H54 (cell line): ENCODE measurements around the gene NHLRC4.

ENCODE experiments used
- DNase-seq: peaks from one replicate; pipeline ENCODE4 v3.0.0; 2011; ENCODE audit warnings: low spot score, mixed read lengths; ENCODE audit not compliant: insufficient read length
- FAIRE-seq: peaks from 3 replicates; lab custom pipeline; 2011; peaks lifted over from hg19 to GRCh38; lab: Jason Lieb, UNC
- POLR2A ChIP-seq: IDR thresholded peaks from 2 replicates; pipeline ENCODE4 v1.6.1; 2011; ENCODE audit warnings: low read depth, mild to moderate bottlenecking, low read length

Gene NHLRC4

GRCh38 chr16:536746-537145 lies 30.1 kb upstream of the NHLRC4 start:
- TF ChIP-seq POLR2A: no peak
- FAIRE-seq (no peak), DNase-seq (no peak)

- no peak for DNase-seq
- no peak for TF ChIP-seq POLR2A
- no peak for FAIRE-seq
Measured at GRCh38 chr16:537415-538335, 29.1 kb upstream of the NHLRC4 start.

- no peak for FAIRE-seq
- no peak for TF ChIP-seq POLR2A
- no peak for DNase-seq
Measured at GRCh38 chr16:539901-540530, 26.8 kb upstream of the NHLRC4 start.

GRCh38 chr16:540645-541340 lies 26.0 kb upstream of the NHLRC4 start:
- no peak for FAIRE-seq
- no peak for DNase-seq
- no peak for TF ChIP-seq POLR2A

GRCh38 chr16:543301-544164 lies 23.3 kb upstream of the NHLRC4 start:
- FAIRE-seq: no peak
- no peak for DNase-seq
- TF ChIP-seq POLR2A: no peak

- FAIRE-seq: no peak
- TF ChIP-seq POLR2A: no peak
- DNase-seq: no peak
Measured at GRCh38 chr16:544517-544916, 22.3 kb upstream of the NHLRC4 start.

GRCh38 chr16:546909-547770 lies 19.7 kb upstream of the NHLRC4 start:
- FAIRE-seq: no peak
- TF ChIP-seq POLR2A: no peak
- DNase-seq: no peak

- FAIRE-seq: no peak
- DNase-seq: no peak
- no peak for TF ChIP-seq POLR2A
Measured at GRCh38 chr16:548586-548985, 18.2 kb upstream of the NHLRC4 start.

- DNase-seq (no peak), FAIRE-seq (no peak)
- TF ChIP-seq POLR2A: no peak
Measured at GRCh38 chr16:549544-550263, 17.1 kb upstream of the NHLRC4 start.

- FAIRE-seq (no peak), DNase-seq (no peak)
- TF ChIP-seq POLR2A: no peak
Measured at GRCh38 chr16:551210-551609, 15.6 kb upstream of the NHLRC4 start.

GRCh38 chr16:552171-552570 lies 14.6 kb upstream of the NHLRC4 start:
- DNase-seq (no peak), FAIRE-seq (no peak)
- TF ChIP-seq POLR2A: no peak
